Mesenchymal stem cell (in vitro differentiated cells and primary cell): Measurements from ENCODE around the gene GRIP1.

ENCODE experiments used
- DNase-seq: peaks from one replicate; pipeline ENCODE4 v3.0.0-alpha.2; 2013
- H2AFZ ChIP-seq: one replicate; pipeline ENCODE4 v1.6.1; 2013; ENCODE audit warnings: low read depth, mild to moderate bottlenecking, control low read depth, inconsistent platforms, low read length, moderate library complexity
- H2AK5ac ChIP-seq: 2 replicates; pipeline ENCODE4 v1.6.1; 2013; ENCODE audit warnings: low read length, moderate library complexity, mild to moderate bottlenecking, inconsistent platforms; ENCODE audit not compliant: severe bottlenecking
- H2BK120ac ChIP-seq: one replicate; pipeline ENCODE4 v1.6.1; 2013; ENCODE audit warnings: low read depth, mild to moderate bottlenecking, inconsistent platforms, low read length, moderate library complexity
- H2BK12ac ChIP-seq, 2 experiments: one replicate each; pipeline ENCODE4 v1.6.1; 2013; ENCODE audit warnings: inconsistent platforms in 2 of 2, low read length in 2 of 2, mild to moderate bottlenecking in 2 of 2, moderate library complexity in 2 of 2, control low read depth in 1 of 2
- H2BK15ac ChIP-seq: one replicate; pipeline ENCODE4 v1.6.1; 2013; ENCODE audit warnings: mild to moderate bottlenecking, low read depth, inconsistent platforms; ENCODE audit not compliant: poor library complexity, severe bottlenecking
- H2BK5ac ChIP-seq: 2 replicates; pipeline ENCODE4 v1.6.1; 2013; ENCODE audit warnings: low read depth, mild to moderate bottlenecking, low read length, control low read depth, inconsistent platforms; ENCODE audit not compliant: poor library complexity, severe bottlenecking
- H3K14ac ChIP-seq, 2 experiments: one replicate each; pipeline ENCODE4 v1.6.1; 2013; ENCODE audit warnings: inconsistent platforms in 2 of 2, low read length in 2 of 2, control low read depth in 1 of 2, mild to moderate bottlenecking in 1 of 2, moderate library complexity in 1 of 2
- H3K18ac ChIP-seq, 2 experiments: one replicate each; pipeline ENCODE4 v1.6.1; 2013; ENCODE audit warnings: inconsistent platforms in 2 of 2, low read length in 2 of 2, control low read depth in 1 of 2, low read depth in 1 of 2, mild to moderate bottlenecking in 1 of 2
- H3K23ac ChIP-seq, 2 experiments: one replicate each; pipeline ENCODE4 v1.6.1; 2013; ENCODE audit warnings: inconsistent platforms in 2 of 2, low read length in 2 of 2, mild to moderate bottlenecking in 2 of 2, moderate library complexity in 2 of 2, control low read depth in 1 of 2
- H3K27ac ChIP-seq: 2 replicates; pipeline ENCODE4 v1.5.1; 2013; ENCODE audit warnings: mild to moderate bottlenecking, moderate library complexity, low read length, control low read depth, inconsistent platforms; ENCODE audit not compliant: poor library complexity, severe bottlenecking
- H3K27me3 ChIP-seq, 2 experiments: 2 replicates each; pipeline versions ENCODE4 v1.6.1 to v1.7.0; 2013; ENCODE audit warnings: low read length in 2 of 2, mild to moderate bottlenecking in 2 of 2, moderate library complexity in 2 of 2, control low read depth in 1 of 2, inconsistent platforms in 1 of 2; ENCODE audit not compliant: control insufficient read depth in 1 of 2, insufficient read depth in 1 of 2
- H3K36me3 ChIP-seq, 2 experiments: 2 replicates each; pipeline versions ENCODE4 v1.6.1 to v1.7.0; 2013; ENCODE audit warnings: low read length in 2 of 2, control low read depth in 1 of 2, inconsistent platforms in 1 of 2, low read depth in 1 of 2, mild to moderate bottlenecking in 1 of 2; ENCODE audit not compliant: insufficient read depth in 2 of 2, control insufficient read depth in 1 of 2
- H3K4ac ChIP-seq, 2 experiments: one replicate each; pipeline ENCODE4 v1.6.1; 2013; ENCODE audit warnings: inconsistent platforms in 2 of 2, low read length in 2 of 2, mild to moderate bottlenecking in 2 of 2, moderate library complexity in 2 of 2, control low read depth in 1 of 2, low read depth in 1 of 2
- H3K4me1 ChIP-seq: 2 replicates; pipeline ENCODE4 v1.6.1; 2013; ENCODE audit warnings: low read depth, low read length, control low read depth; ENCODE audit not compliant: control insufficient read depth, insufficient read depth
- H3K4me2 ChIP-seq: 2 replicates; pipeline ENCODE4 v1.6.1; 2013; ENCODE audit warnings: low read length, mild to moderate bottlenecking, inconsistent platforms; ENCODE audit not compliant: poor library complexity, severe bottlenecking
- H3K4me3 ChIP-seq, 2 experiments: 2 replicates each; pipeline versions ENCODE4 v1.5.1 to v1.7.0; 2013; ENCODE audit warnings: low read length in 2 of 2, mild to moderate bottlenecking in 2 of 2, control low read depth in 1 of 2, low read depth in 1 of 2; ENCODE audit not compliant: insufficient read depth in 1 of 2
- H3K79me1 ChIP-seq: replicated peaks from 2 replicates; pipeline ENCODE4 v1.6.1; 2013; ENCODE audit warnings: mild to moderate bottlenecking, control low read depth, low read length, inconsistent platforms; ENCODE audit not compliant: poor library complexity, severe bottlenecking
- H3K9ac ChIP-seq: 2 replicates; pipeline ENCODE4 v1.7.0; 2013; ENCODE audit warnings: mild to moderate bottlenecking, low read length, moderate library complexity
- H3K9me3 ChIP-seq: 2 replicates; pipeline ENCODE4 v1.7.0; 2013; ENCODE audit warnings: mild to moderate bottlenecking, low read length; ENCODE audit not compliant: control insufficient read depth
- H4K8ac ChIP-seq: one replicate; pipeline ENCODE4 v1.6.1; 2013; ENCODE audit warnings: inconsistent platforms, mild to moderate bottlenecking, low read length, moderate library complexity
- H4K91ac ChIP-seq: one replicate; pipeline ENCODE4 v1.6.1; 2013; ENCODE audit warnings: mild to moderate bottlenecking, low read length, inconsistent platforms
- whole genome bisulfite sequencing: methylation state at CpG from one replicate; pipeline ENCODE4 v1.1.7; 2013; ENCODE audit warnings: mixed read lengths; 5-methylcytosine and 5-hydroxymethylcytosine counted together

GRIP1 gene

GRCh38 chr12:66697404-66697803 lies 18.5 kb upstream of the GRIP1 start:
- WGBS: 93% methylated on average over 2 of the region's 3 CpGs
- H2AFZ ChIP-seq: no peak overlapping the region

GRCh38 chr12:66694666-66695613 lies 16.1 kb upstream of the GRIP1 start:
- H3K18ac ChIP-seq: no peak overlapping the region
- no peak overlapping the region for H4K91ac ChIP-seq
- no peak overlapping the region for H3K4ac ChIP-seq
- H3K27me3 ChIP-seq: peaks cover 19 to 46% of the 10 kb centered on the region in 2 experiments
- no peaks in the 10 kb centered on the region for H3K9me3 ChIP-seq
- H3K36me3 ChIP-seq: no peaks in the 10 kb centered on the region
- no peak overlapping the region for H3K4me3 ChIP-seq
- WGBS: 68% methylated on average over 4 of the region's 5 CpGs
- no peak overlapping the region for H3K23ac ChIP-seq
- H2BK120ac ChIP-seq: no peak overlapping the region
- no peak overlapping the region for H2BK15ac ChIP-seq
- H2BK5ac ChIP-seq: no peak overlapping the region
- H2BK12ac ChIP-seq: no peak overlapping the region
- no peak overlapping the region for H3K14ac ChIP-seq
- no peaks in the 10 kb centered on the region for H3K79me1 ChIP-seq
- no peaks in the 10 kb centered on the region for H3K4me1 ChIP-seq
- H2AFZ ChIP-seq: no peak overlapping the region
- H3K4me2 ChIP-seq: no peak overlapping the region
- no peak overlapping the region for H3K27ac ChIP-seq
- H2AK5ac ChIP-seq: no peak overlapping the region
- H3K9ac ChIP-seq: no peak overlapping the region
- no peak for DNase-seq
- H4K8ac ChIP-seq: no peak overlapping the region

More at GRCh38 chr12:66697404-66697803, 18.5 kb upstream of the GRIP1 start:
- Histone ChIP-seq H2BK12ac (no peak overlapping the region), H3K18ac (no peak overlapping the region), H3K4me3 (no peak overlapping the region), H3K27ac (no peak overlapping the region), H3K4me2 (no peak overlapping the region), H4K8ac (no peak overlapping the region), H3K23ac (no peak overlapping the region), H3K4ac (no peak overlapping the region), H2AK5ac (no peak overlapping the region), H3K9ac (no peak overlapping the region), H3K9me3 (no peaks in the 10 kb centered on the region), H2BK15ac (no peak overlapping the region), H3K4me1 (no peaks in the 10 kb centered on the region), H3K79me1 (no peaks in the 10 kb centered on the region), H3K36me3 (no peaks in the 10 kb centered on the region), H3K14ac (no peak overlapping the region), H2BK120ac (no peak overlapping the region), H4K91ac (no peak overlapping the region), H2BK5ac (no peak overlapping the region), H3K27me3 (peaks cover 34 to 66% of the 10 kb centered on the region in 2 experiments)
- DNase-seq: no peak

GRCh38 chr12:66693901-66694513 lies 15.1 kb upstream of the GRIP1 start:
- WGBS: 0% methylated on average over 1 of the region's 1 CpG
- Histone ChIP-seq H3K18ac (no peak overlapping the region), H3K4me2 (no peak overlapping the region), H3K4me1 (no peaks in the 10 kb centered on the region), H2AK5ac (no peak overlapping the region), H4K91ac (no peak overlapping the region), H2BK15ac (no peak overlapping the region), H3K23ac (no peak overlapping the region), H3K9me3 (no peaks in the 10 kb centered on the region), H3K4me3 (no peak overlapping the region), H3K27me3 (peaks cover 14 to 37% of the 10 kb centered on the region in 2 experiments), H3K4ac (no peak overlapping the region), H2BK12ac (no peak overlapping the region), H2BK5ac (no peak overlapping the region), H4K8ac (no peak overlapping the region), H3K9ac (no peak overlapping the region), H3K14ac (no peak overlapping the region), H2BK120ac (no peak overlapping the region), H3K79me1 (no peaks in the 10 kb centered on the region), H3K27ac (no peak overlapping the region), H2AFZ (no peak overlapping the region), H3K36me3 (no peaks in the 10 kb centered on the region)
- peak; percentile 71 for DNase-seq

- no peak for DNase-seq
- Histone ChIP-seq H2AFZ (no peak overlapping the region), H3K18ac (no peak overlapping the region), H2BK120ac (no peak overlapping the region), H3K4ac (no peak overlapping the region), H3K23ac (no peak overlapping the region), H3K36me3 (no peaks in the 10 kb centered on the region), H3K27ac (no peak overlapping the region), H3K4me2 (no peak overlapping the region), H3K4me3 (no peak overlapping the region), H2AK5ac (no peak overlapping the region), H2BK12ac (no peak overlapping the region), H2BK15ac (no peak overlapping the region), H3K9me3 (no peaks in the 10 kb centered on the region), H3K4me1 (no peaks in the 10 kb centered on the region), H3K14ac (no peak overlapping the region), H3K27me3 (peaks cover 9 to 26% of the 10 kb centered on the region in 2 experiments), H2BK5ac (no peak overlapping the region), H4K8ac (no peak overlapping the region), H4K91ac (no peak overlapping the region), H3K9ac (no peak overlapping the region), H3K79me1 (no peaks in the 10 kb centered on the region)
- WGBS: 88% methylated on average over 4 of the region's 4 CpGs
These were observed 14.1 kb upstream of the GRIP1 start for GRCh38 chr12:66692986-66693385.
